Natural killer cell (primary cell): ENCODE measurements around the gene CDC16. TPM values are rescaled to one million over a fixed set of nuclear protein-coding genes. Genes with fewer than 3 reads are reported as not detected.
A peak's percentile ranks its signal among the peaks of the same experiment; 100 is the strongest.
"Not testable (repeated sequence)": the region's sequence is repeated elsewhere in the genome, so short reads cannot be mapped to it uniquely, and the experiment has no call there.

ENCODE experiments used
- ATAC-seq, 3 donors: fragments of 150-1000 bp in 2 of 3; fragments of 200-7000 bp in 1 of 3; cut with Tn5 transposase; 1 replicate in 1 of 3; 2 replicates in 2 of 3; pipeline ENCODE4 v1.10.0; 2021; ENCODE audit warnings: mild to moderate bottlenecking in 2 of 3, moderate library complexity in 2 of 3
- DNase-seq, 2 donors: peaks; one replicate each; pipeline versions ENCODE4 v3.0.0 to v3.0.0-alpha.2; 2013 to 2021; ENCODE audit warnings: mixed read lengths in 1 of 2
- H3K27ac ChIP-seq: one replicate; pipeline ENCODE4 v1.5.1; 2013; ENCODE audit warnings: mild to moderate bottlenecking, low read length
- H3K27me3 ChIP-seq: one replicate; pipeline ENCODE4 v1.6.1; 2013; ENCODE audit warnings: low read length; ENCODE audit not compliant: control insufficient read depth, insufficient read depth
- H3K36me3 ChIP-seq: one replicate; pipeline ENCODE4 v1.6.1; 2013; ENCODE audit warnings: low read length; ENCODE audit not compliant: control insufficient read depth, insufficient read depth
- H3K4me1 ChIP-seq: one replicate; pipeline ENCODE4 v1.6.1; 2013; ENCODE audit warnings: low read length; ENCODE audit not compliant: control insufficient read depth, insufficient read depth
- H3K4me3 ChIP-seq: one replicate; pipeline ENCODE4 v1.5.1; 2013; ENCODE audit warnings: low read length
- H3K9me3 ChIP-seq: one replicate; pipeline ENCODE4 v1.6.1; 2013; ENCODE audit warnings: low read length; ENCODE audit not compliant: control insufficient read depth, insufficient read depth
- H3K27ac Mint-ChIP-seq, 2 donors: one replicate each; pipeline ENCODE4 v1.8.0; 2022; ENCODE audit warnings: mild to moderate bottlenecking in 2 of 2, mixed read lengths in 2 of 2, moderate library complexity in 1 of 2
- H3K27me3 Mint-ChIP-seq, 2 donors: one replicate each; pipeline ENCODE4 v1.8.0; 2022; ENCODE audit warnings: low read depth in 2 of 2, mixed read lengths in 2 of 2
- H3K36me3 Mint-ChIP-seq: one replicate; pipeline ENCODE4 v1.8.0; 2022; ENCODE audit warnings: mixed read lengths
- H3K4me1 Mint-ChIP-seq, 2 donors: one replicate each; pipeline ENCODE4 v1.8.0; 2022; ENCODE audit warnings: mixed read lengths in 2 of 2
- H3K4me3 Mint-ChIP-seq: one replicate; pipeline ENCODE4 v1.8.0; 2022; ENCODE audit warnings: mild to moderate bottlenecking, moderate library complexity, mixed read lengths
- H3K9me3 Mint-ChIP-seq, 2 donors: one replicate each; pipeline ENCODE4 v1.8.0; 2022; ENCODE audit warnings: mixed read lengths in 2 of 2
- CTCF ChIP-seq: fragments of 200-600 bp; IDR thresholded peaks from one replicate; pipeline ENCODE4 v1.8.0; 2022; ENCODE audit warnings: antibody characterized with exemption
- WGBS: methylation state at CpG from one replicate; pipeline ENCODE4 v1.1.7; 2013; ENCODE audit warnings: missing lambda C conversion rate; ENCODE audit not compliant: insufficient coverage; 5-methylcytosine and 5-hydroxymethylcytosine counted together
- intact Hi-C: fragments of 100-400 bp; cut with micrococcal nuclease; formaldehyde crosslinking; loops from one replicate; pipeline ENCODE4 v1.14.2; 2022
- total RNA-seq, 4 donors: library from RNA; stranded (reverse); fragments of 120-200 nt in 1 of 4; gene quantifications; one replicate each; pipeline versions ENCODE4 v1.2.3 to v1.2.4, GENCODE V29; 2013 to 2022

Gene CDC16
- total RNA-seq, 3 donors from 2014 or later (not counting 1 experiment from before 2014, with no cell fraction given): 61.4 to 75.9 (median 70.7) TPM

GRCh38 chr13:114263578-114263977, 28.9 kb downstream of the CDC16 start:
- DNase-seq (peak in 1 of 2 donors; percentile 76), ATAC-seq (peak; percentile 61 to 79 (median 75))
- H3K4me1 Mint-ChIP-seq: peaks cover 71 to 79% of the 10 kb centered on the region in 2 donors
- H3K36me3 Mint-ChIP-seq: peaks cover 25% of the 10 kb centered on the region
- no peak for TF ChIP-seq CTCF
- Histone ChIP-seq H3K9me3 (peaks cover 5% of the 10 kb centered on the region), H3K4me3 (no peak overlapping the region), H3K27me3 (no peaks in the 10 kb centered on the region), H3K4me1 (peaks cover 75% of the 10 kb centered on the region), H3K36me3 (peaks cover 47% of the 10 kb centered on the region), H3K27ac (peak overlapping the region; percentile 6)
- peak overlapping the region; percentile 32 to 78 for H3K27ac Mint-ChIP-seq
- intact Hi-C loops: loop anchor here (1.0 to 5.0 kb wide), 3 partner anchors 17 to 387 kb away; no protein-coding TSS in a partner anchor
- WGBS: 0% methylated on average over 5 of the region's 5 CpGs
- peaks cover 0 to 2% of the 10 kb centered on the region in 2 donors for H3K9me3 Mint-ChIP-seq
- peak overlapping the region; percentile 76 for H3K4me3 Mint-ChIP-seq
- no peaks in the 10 kb centered on the region for H3K27me3 Mint-ChIP-seq

GRCh38 chr13:114264313-114264712, 29.6 kb downstream of the CDC16 start:
- ATAC-seq, DNase-seq, H3K9me3 ChIP-seq, H3K4me3 ChIP-seq, H3K27ac ChIP-seq, H3K9me3 Mint-ChIP-seq, H3K27me3 ChIP-seq, H3K4me3 Mint-ChIP-seq, H3K27me3 Mint-ChIP-seq: not testable (repeated sequence)
- intact Hi-C loops: loop anchor here (5.0 kb wide), 1 partner anchor 122 kb away; no protein-coding TSS in a partner anchor
- H3K4me1 ChIP-seq: peaks cover 81% of the 10 kb centered on the region
- H3K4me1 Mint-ChIP-seq: peaks cover 75 to 86% of the 10 kb centered on the region in 2 donors
- 94% methylated on average over 13 of the region's 13 CpGs for WGBS
- H3K36me3 ChIP-seq: peaks cover 40% of the 10 kb centered on the region
- peak overlapping the region in 1 of 2 donors; percentile 78 for H3K27ac Mint-ChIP-seq
- H3K36me3 Mint-ChIP-seq: peaks cover 23% of the 10 kb centered on the region

- Mint-ChIP-seq H3K4me1 (peaks cover 74 to 89% of the 10 kb centered on the region in 2 donors), H3K27ac (peak overlapping the region; percentile 33 to 60), H3K27me3 (no peaks in the 10 kb centered on the region), H3K9me3 (peaks cover 0 to 2% of the 10 kb centered on the region in 2 donors), H3K36me3 (peaks cover 16% of the 10 kb centered on the region), H3K4me3 (peak overlapping the region; percentile 55)
- intact Hi-C loops: loop anchor here (5.0 kb wide), 1 partner anchor 123 kb away; no protein-coding TSS in a partner anchor
- WGBS: 96% methylated on average over 5 of the region's 8 CpGs
- Histone ChIP-seq H3K4me1 (peaks cover 87% of the 10 kb centered on the region), H3K27ac (no peak overlapping the region), H3K36me3 (peaks cover 32% of the 10 kb centered on the region), H3K27me3 (no peaks in the 10 kb centered on the region), H3K9me3 (peaks cover 8% of the 10 kb centered on the region), H3K4me3 (no peak overlapping the region)
- TF ChIP-seq CTCF: no peak
- DNase-seq (no peak), ATAC-seq (no peak)
These were observed 30.4 kb downstream of the CDC16 start for GRCh38 chr13:114264886-114265611.

- Histone ChIP-seq H3K27ac (no peak overlapping the region), H3K36me3 (peaks cover 21% of the 10 kb centered on the region), H3K4me3 (no peak overlapping the region), H3K4me1 (peaks cover 79% of the 10 kb centered on the region), H3K27me3 (no peaks in the 10 kb centered on the region), H3K9me3 (peaks cover 8% of the 10 kb centered on the region)
- no peak for ATAC-seq
- WGBS: 85% methylated on average over 5 of the region's 5 CpGs
- Mint-ChIP-seq H3K27me3 (no peaks in the 10 kb centered on the region), H3K4me1 (peaks cover 69 to 85% of the 10 kb centered on the region in 2 donors), H3K4me3 (peak overlapping the region; percentile 88), H3K9me3 (peaks cover 0 to 2% of the 10 kb centered on the region in 2 donors), H3K27ac (peak overlapping the region in 1 of 2 donors; percentile 60), H3K36me3 (peaks cover 4% of the 10 kb centered on the region)
- DNase-seq: peak in 1 of 2 donors; percentile 19
- intact Hi-C loops: no loop called here
- no peak for TF ChIP-seq CTCF
These were observed 31.5 kb downstream of the CDC16 start for GRCh38 chr13:114266241-114266640.
